GM23338 (cell line): ENCODE data around the gene GDAP1L1. TPM values are rescaled to one million over a fixed set of nuclear protein-coding genes. Genes with fewer than 3 reads are reported as not detected.

ENCODE experiments used
- ATAC-seq: fragments of 200-7000 bp; cut with Tn5 transposase; 3 replicates; pipeline ENCODE4 v1.9.1; 2020
- DNase-seq: peaks from one replicate; pipeline ENCODE4 v3.0.0-alpha.2; 2015; ENCODE audit warnings: low spot score
- H2AFZ ChIP-seq: fragments of 200-600 bp; sonication (generic); 2 replicates; pipeline ENCODE4 v1.8.0; 2016; ENCODE audit warnings: antibody characterized with exemption, mild to moderate bottlenecking, moderate library complexity
- H3F3A ChIP-seq: fragments of 200-600 bp; sonication (generic); replicated peaks from 2 replicates; pipeline ENCODE4 v1.8.0; 2017; ENCODE audit warnings: antibody characterized with exemption, mixed run types, low read depth
- H3K27ac ChIP-seq: fragments of 200-600 bp; sonication (generic); 2 replicates; pipeline ENCODE4 v1.6.1; 2016; ENCODE audit warnings: low read depth
- H3K27me3 ChIP-seq: fragments of 200-600 bp; sonication (generic); 2 replicates; pipeline ENCODE4 v1.8.0; 2016; ENCODE audit warnings: mild to moderate bottlenecking, mixed run types, moderate library complexity; ENCODE audit not compliant: insufficient read depth
- H3K36me3 ChIP-seq: fragments of 200-600 bp; sonication (generic); 2 replicates; pipeline ENCODE4 v1.8.0; 2016; ENCODE audit warnings: mild to moderate bottlenecking; ENCODE audit not compliant: insufficient read depth
- H3K4me1 ChIP-seq: fragments of 200-600 bp; sonication (generic); 2 replicates; pipeline ENCODE4 v1.8.0; 2016; ENCODE audit warnings: mild to moderate bottlenecking, moderate library complexity; ENCODE audit not compliant: insufficient read depth
- H3K4me2 ChIP-seq: fragments of 200-600 bp; sonication (generic); 2 replicates; pipeline ENCODE4 v1.7.1; 2017; ENCODE audit warnings: mixed run types
- H3K4me3 ChIP-seq: fragments of 200-600 bp; sonication (generic); 2 replicates; pipeline ENCODE4 v1.6.1; 2016; ENCODE audit warnings: mixed run types
- H3K79me2 ChIP-seq: fragments of 200-600 bp; sonication (generic); replicated peaks from 2 replicates; pipeline ENCODE4 v1.8.0; 2017; ENCODE audit warnings: mild to moderate bottlenecking; ENCODE audit not compliant: insufficient read depth
- H3K9me2 ChIP-seq: fragments of 200-600 bp; sonication (generic); 2 replicates; pipeline ENCODE4 v1.8.0; 2017; ENCODE audit not compliant: insufficient read depth
- H4K20me1 ChIP-seq: fragments of 200-600 bp; sonication (generic); replicated peaks from 2 replicates; pipeline ENCODE4 v1.8.0; 2017; ENCODE audit warnings: mild to moderate bottlenecking; ENCODE audit not compliant: insufficient read depth
- H3K27ac Mint-ChIP-seq: 2 replicates; pipeline ENCODE4 v1.8.0; 2020; ENCODE audit warnings: inconsistent platforms, mild to moderate bottlenecking, moderate library complexity, mixed read lengths
- H3K27me3 Mint-ChIP-seq: 3 replicates; pipeline ENCODE4 v1.8.0; 2022; ENCODE audit warnings: low read depth, mild to moderate bottlenecking, moderate library complexity, mixed read lengths, inconsistent platforms; ENCODE audit not compliant: insufficient read depth, poor library complexity
- H3K36me3 Mint-ChIP-seq: 3 replicates; pipeline ENCODE4 v1.8.0; 2021; ENCODE audit warnings: low read depth, mild to moderate bottlenecking, inconsistent platforms, moderate library complexity, mixed read lengths
- H3K4me1 Mint-ChIP-seq: 3 replicates; pipeline ENCODE4 v1.8.0; 2020; ENCODE audit warnings: mild to moderate bottlenecking, inconsistent platforms, mixed read lengths
- H3K4me3 Mint-ChIP-seq: 3 replicates; pipeline ENCODE4 v1.8.0; 2021; ENCODE audit warnings: moderate library complexity, mild to moderate bottlenecking, inconsistent platforms, mixed read lengths
- H3K9me3 Mint-ChIP-seq: 3 replicates; pipeline ENCODE4 v1.8.0; 2020; ENCODE audit warnings: moderate library complexity, mild to moderate bottlenecking, inconsistent platforms, mixed read lengths
- CTCF ChIP-seq, 2 experiments: fragments of 200-600 bp in 1 of 2; sonication (generic) in 1 of 2; conservative IDR thresholded peaks; 2 replicates each; pipeline versions ENCODE4 v1.5.1 to v1.6.1; 2016 to 2017; ENCODE audit warnings: antibody characterized with exemption in 2 of 2, low read depth in 2 of 2, mild to moderate bottlenecking in 2 of 2, moderate library complexity in 1 of 2
- EZH2 ChIP-seq: fragments of 200-600 bp; sonication (generic); IDR thresholded peaks from one replicate; pipeline ENCODE4 v1.8.0; 2017; ENCODE audit warnings: antibody characterized with exemption, mild to moderate bottlenecking, low read depth; ENCODE audit not compliant: unreplicated experiment
- EZH2phosphoT487 ChIP-seq: fragments of 200-600 bp; sonication (generic); IDR thresholded peaks from one replicate; pipeline ENCODE4 v1.8.1; 2018; ENCODE audit warnings: antibody characterized with exemption; ENCODE audit not compliant: unreplicated experiment
- JUNB ChIP-seq: IDR thresholded peaks from one replicate; pipeline ENCODE4 v1.6.1; 2016; ENCODE audit warnings: antibody characterized with exemption; ENCODE audit not compliant: unreplicated experiment
- NANOG ChIP-seq: IDR thresholded peaks from 2 replicates; pipeline ENCODE4 v1.6.1; 2016; ENCODE audit warnings: antibody characterized with exemption, borderline replicate concordance
- REST ChIP-seq: IDR thresholded peaks from one replicate; pipeline ENCODE4 v1.6.1; 2018; ENCODE audit warnings: antibody characterized with exemption; ENCODE audit not compliant: unreplicated experiment
- ZNF114 ChIP-seq: fragments of 250-450 bp; sonication (Bioruptor Pico); IDR thresholded peaks from 2 replicates; pipeline ENCODE4 v1.5.0; 2020; ENCODE audit warnings: mild to moderate bottlenecking, moderate library complexity
- ZNF331 ChIP-seq: fragments of 250-450 bp; sonication (Bioruptor Pico); IDR thresholded peaks from 2 replicates; pipeline ENCODE4 v1.5.0; 2020; ENCODE audit warnings: low read depth, mild to moderate bottlenecking, moderate library complexity
- polyA plus RNA-seq: library from polyadenylated mRNA; unstranded; fragments of >200 nt; fragmentation: Nextera tagmentation; extraction: Ambion mirVana; gene quantifications from 2 replicates; pipeline ENCODE4 v1.2.1, GENCODE V29; 2016
- total RNA-seq: library from RNA; depleted of rRNA; stranded (reverse); fragments of >200 nt; shearing (Covaris generic); gene quantifications from 2 replicates; pipeline ENCODE4 v1.2.3, GENCODE V29; 2014

Gene GDAP1L1
- total and polyA plus RNA-seq, 2 experiments from 2014 or later: 4.5 to 11.2 TPM

GRCh38 chr20:44302026-44302669, 55.0 kb downstream of the GDAP1L1 start (continued):
- no peak for TF ChIP-seq REST
- TF ChIP-seq JUNB: no peak
- no peak for TF ChIP-seq ZNF114 (CRISPR knock-in tag)
- no peak for TF ChIP-seq ZNF331
- no peak for TF ChIP-seq EZH2phosphoT487
- no peak for TF ChIP-seq EZH2
- no peak for TF ChIP-seq NANOG

GRCh38 chr20:44302736-44303135, 55.6 kb downstream of the GDAP1L1 start:
- no peak overlapping the region for H3K4me3 Mint-ChIP-seq

More at GRCh38 chr20:44302736-44303135, 55.6 kb downstream of the GDAP1L1 start:
- Histone ChIP-seq H3K79me2 (no peaks in the 10 kb centered on the region), H3K36me3 (no peaks in the 10 kb centered on the region), H3F3A (no peaks in the 10 kb centered on the region), H2AFZ (no peak overlapping the region), H3K4me2 (no peak overlapping the region), H3K27ac (no peak overlapping the region), H4K20me1 (no peaks in the 10 kb centered on the region; the same call in 1 of the 2 replicates), H3K9me2 (no peaks in the 10 kb centered on the region), H3K4me3 (no peak overlapping the region), H3K27me3 (no peaks in the 10 kb centered on the region), H3K4me1 (no peaks in the 10 kb centered on the region)
- no peak for TF ChIP-seq CTCF (conservative IDR thresholded peaks at IDR 0.05; ENCODE audit: low read depth in 2 of 2)
- no peak for TF ChIP-seq JUNB
- no peak overlapping the region for H3K27ac Mint-ChIP-seq
- H3K27me3 Mint-ChIP-seq: peaks cover 1% of the 10 kb centered on the region
- ATAC-seq (no peak), DNase-seq (no peak)
- no peaks in the 10 kb centered on the region for H3K9me3 Mint-ChIP-seq
- no peaks in the 10 kb centered on the region; the same call in 2 of the 3 replicates for H3K4me1 Mint-ChIP-seq
- no peaks in the 10 kb centered on the region; the same call in 2 of the 3 replicates for H3K36me3 Mint-ChIP-seq
